ENCODE data around the gene CDC42EP4.
A peak's percentile ranks its signal among the peaks of the same experiment; 100 is the strongest.
"Not testable (repeated sequence)": the region's sequence is repeated elsewhere in the genome, so short reads cannot be mapped to it uniquely, and the experiment has no call there.

CDC42EP4 gene

GRCh38 chr17:73318836-73319235, 7.0 kb upstream of the CDC42EP4 start:
- DNase-seq: no peak

GRCh38 chr17:73318427-73318813, 6.6 kb upstream of the CDC42EP4 start:
- DNase-seq: no peak

- DNase-seq: no peak
Measured at GRCh38 chr17:73317513-73318426, 6.0 kb upstream of the CDC42EP4 start.

GRCh38 chr17:73316919-73317505, 5.2 kb upstream of the CDC42EP4 start:
- DNase-seq: no peak

GRCh38 chr17:73315471-73315870, 3.7 kb upstream of the CDC42EP4 start:
- no peak for DNase-seq

- no peak for DNase-seq
Measured at GRCh38 chr17:73313526-73314127, 1.8 kb upstream of the CDC42EP4 start.

GRCh38 chr17:73312887-73313286, 1.1 kb upstream of the CDC42EP4 start:
- not testable (repeated sequence) for DNase-seq

GRCh38 chr17:73311428-73311780, 397 bp downstream of the CDC42EP4 start:
- no peak for DNase-seq

- DNase-seq: no peak
Measured at GRCh38 chr17:73309727-73310596, 1.8 kb downstream of the CDC42EP4 start.

GRCh38 chr17:73308959-73309358, 2.8 kb downstream of the CDC42EP4 start:
- DNase-seq: not testable (repeated sequence)

- no peak for DNase-seq
Measured at GRCh38 chr17:73308017-73308823, 3.6 kb downstream of the CDC42EP4 start.

- no peak for DNase-seq
Measured at GRCh38 chr17:73307130-73307529, 4.7 kb downstream of the CDC42EP4 start.

- no peak for DNase-seq
Measured at GRCh38 chr17:73305845-73306836, 5.7 kb downstream of the CDC42EP4 start.

GRCh38 chr17:73304971-73305812, 6.6 kb downstream of the CDC42EP4 start:
- peak; percentile 43 for DNase-seq

- no peak for DNase-seq
Measured at GRCh38 chr17:73304438-73304837, 7.4 kb downstream of the CDC42EP4 start.

- DNase-seq: no peak
Measured at GRCh38 chr17:73302189-73302588, 9.6 kb downstream of the CDC42EP4 start.

GRCh38 chr17:73301369-73301768, 10.4 kb downstream of the CDC42EP4 start:
- no peak for DNase-seq

GRCh38 chr17:73300392-73300791, 11.4 kb downstream of the CDC42EP4 start:
- no peak for DNase-seq

- no peak for DNase-seq
Measured at GRCh38 chr17:73297934-73298861, 13.6 kb downstream of the CDC42EP4 start.
